ENCODE measurements around the gene MEIS1.

GRCh38 chr2:66569321-66569851 lies 134.5 kb downstream of the MEIS1 start:
- TF ChIP-seq CTCF (conservative IDR thresholded peaks at IDR 0.05; ENCODE audit: low read depth, low read length) (no peak), EZH2 (IDR thresholded peaks at IDR 0.05; ENCODE audit: borderline replicate concordance, low read depth, low read length, poor library complexity, severe bottlenecking) (no peak)
